NCI-H345 treated with DMSO at 0.1 percent for 48 hours (cell line): ENCODE measurements around the gene GRID1.

Source experiments
- DNase-seq: peaks from one replicate; lab custom pipeline; 2025; ENCODE audit not compliant: unreplicated experiment; lab: John Stamatoyannopoulos, UW

Gene GRID1

GRCh38 chr10:86234541-86235270, 131.9 kb downstream of the GRID1 start:
- no peak for DNase-seq

DNA sequence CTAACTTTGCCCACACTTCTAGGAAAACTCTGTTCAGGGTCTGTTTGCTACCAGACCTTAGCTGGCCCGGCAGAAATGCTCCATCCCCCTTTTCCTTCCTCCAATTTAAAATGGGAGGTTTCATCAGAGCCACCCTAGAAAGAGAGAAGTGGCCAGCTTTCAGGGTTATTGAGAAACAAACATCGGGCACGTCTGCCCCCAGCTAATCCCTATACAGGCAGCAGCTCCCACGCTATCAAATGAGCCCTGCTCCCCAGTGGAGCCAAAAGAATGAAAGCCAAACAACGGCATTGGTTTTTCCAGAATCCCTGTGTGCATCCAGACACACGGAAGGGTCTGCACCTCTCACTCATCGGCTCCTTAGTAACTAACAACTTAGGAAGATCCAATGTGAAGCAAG, 132.5 kb downstream of the GRID1 start:
- DNase-seq, result no peak

- DNase-seq, result no peak
These were observed 133.5 kb downstream of the GRID1 start for GRCh38 chr10:86233131-86233530.

DNA sequence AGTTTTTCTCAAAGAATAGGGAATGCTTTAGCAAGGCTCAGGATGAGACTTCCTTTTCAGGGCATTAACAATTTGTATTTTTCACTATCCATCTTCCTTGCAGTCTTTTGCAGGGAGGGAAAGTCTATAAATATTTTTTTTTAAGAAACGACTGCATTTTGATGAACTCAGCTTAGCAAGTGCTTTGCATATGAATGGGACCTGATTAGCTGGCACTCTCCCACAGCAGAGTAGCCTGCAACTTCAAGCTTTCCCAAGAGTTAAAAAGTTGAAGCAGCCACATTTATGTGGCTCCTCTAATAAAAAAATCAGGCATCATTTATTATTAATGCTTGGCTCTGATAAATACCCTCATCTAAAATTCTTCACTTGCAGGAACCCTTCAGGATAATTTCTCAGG, 134.0 kb downstream of the GRID1 start:
- no peak for DNase-seq

DNA sequence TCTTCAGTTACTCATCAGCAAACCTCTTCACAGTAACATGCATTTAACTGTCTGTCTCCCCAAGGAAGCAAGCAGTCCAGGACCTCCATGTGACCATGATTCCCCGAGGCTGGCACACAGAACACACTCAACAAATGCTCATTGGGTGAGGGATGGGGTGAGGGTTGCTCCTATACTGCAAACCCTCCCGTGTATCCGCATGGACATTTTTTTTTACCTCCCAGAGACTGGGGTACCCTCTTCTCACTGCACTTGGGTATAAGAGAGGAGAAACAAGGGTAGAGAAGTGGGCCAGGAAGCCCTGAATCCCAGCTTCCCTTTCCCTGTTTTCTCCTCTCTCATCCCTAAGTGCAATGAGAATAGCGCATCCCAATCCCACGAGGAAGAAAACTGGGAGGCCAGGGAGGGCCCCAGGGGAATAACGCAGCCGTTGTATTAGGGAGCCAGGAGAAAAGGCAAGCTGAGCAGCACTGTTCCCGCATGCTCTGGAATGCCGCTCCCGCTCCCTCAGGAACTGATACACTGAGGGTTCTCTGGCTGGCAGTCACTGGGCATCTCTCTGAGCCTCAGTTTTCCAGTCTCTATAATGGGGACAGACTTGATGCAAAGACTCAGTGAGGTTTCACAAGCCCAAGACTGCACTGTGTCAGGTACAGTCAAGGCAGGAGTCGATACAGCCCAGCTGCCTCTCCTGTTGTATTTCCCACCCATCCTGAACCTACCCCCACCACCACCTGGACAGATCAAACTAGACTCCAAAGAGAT, 134.6 kb downstream of the GRID1 start:
- DNase-seq, result no peak

DNA sequence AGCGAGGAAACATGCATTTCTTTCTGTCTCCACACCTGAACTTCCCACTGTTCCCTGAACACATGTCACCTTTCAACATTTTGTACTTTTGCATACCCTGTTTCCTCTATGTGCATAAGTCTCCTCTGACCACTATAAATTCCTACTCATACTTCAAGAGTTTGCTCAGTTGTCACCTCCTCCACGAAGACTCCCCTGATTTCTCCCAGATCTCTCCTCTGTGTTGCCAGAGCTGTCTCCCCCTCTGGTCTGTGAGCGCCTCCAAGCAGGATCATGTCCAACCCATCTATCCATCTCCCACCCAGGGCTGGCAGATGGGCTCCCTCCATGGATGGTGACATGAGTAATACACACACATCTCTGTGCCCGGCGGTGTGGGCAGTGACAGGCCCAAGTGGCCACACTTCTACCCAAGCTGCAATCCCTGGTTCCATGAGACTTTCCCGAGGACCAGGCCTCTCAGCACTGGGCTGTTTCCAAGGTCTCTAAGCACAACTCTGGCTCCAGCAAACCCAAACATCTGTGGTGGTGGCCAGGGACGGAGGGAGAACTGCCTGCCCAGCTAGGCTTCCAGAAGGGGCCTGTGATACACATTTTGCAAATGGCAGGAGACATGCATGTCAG, 135.9 kb downstream of the GRID1 start:
- no peak for DNase-seq

DNA sequence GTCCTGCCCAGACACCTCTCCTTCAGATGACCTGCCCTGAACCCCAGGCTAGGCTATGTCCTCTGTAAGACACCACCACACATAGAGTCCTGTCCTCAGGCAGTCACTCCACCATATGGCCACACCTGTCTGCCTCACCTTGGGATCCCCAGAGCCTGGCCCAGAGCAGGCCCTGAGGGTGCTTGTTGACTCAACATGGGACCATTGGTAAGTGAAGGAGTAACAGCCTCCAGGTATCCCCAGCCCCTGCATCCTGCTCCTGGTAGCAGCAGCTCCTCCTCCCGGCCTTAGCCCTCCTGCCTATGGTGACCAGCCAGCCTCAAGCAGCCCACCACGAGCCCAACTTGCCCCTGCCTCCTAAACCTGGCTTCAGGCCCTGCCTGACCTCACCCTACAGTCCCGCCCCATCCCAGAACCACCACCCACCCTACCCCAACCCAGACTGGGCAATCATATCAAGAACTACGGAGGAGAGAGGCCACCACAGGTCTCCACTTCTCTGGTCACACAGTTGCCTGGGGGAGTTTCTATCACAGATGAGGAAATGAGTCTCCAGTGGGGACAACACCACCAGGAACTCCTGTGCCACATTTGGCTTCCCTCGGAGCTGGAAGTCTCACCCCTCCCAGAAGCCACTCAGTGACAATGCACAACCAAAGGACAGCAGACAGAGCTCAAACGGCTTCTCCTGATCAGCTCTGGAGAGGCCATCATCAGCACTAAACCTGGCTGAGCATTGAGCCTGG, 136.6 kb downstream of the GRID1 start:
- DNase-seq, result no peak

DNA sequence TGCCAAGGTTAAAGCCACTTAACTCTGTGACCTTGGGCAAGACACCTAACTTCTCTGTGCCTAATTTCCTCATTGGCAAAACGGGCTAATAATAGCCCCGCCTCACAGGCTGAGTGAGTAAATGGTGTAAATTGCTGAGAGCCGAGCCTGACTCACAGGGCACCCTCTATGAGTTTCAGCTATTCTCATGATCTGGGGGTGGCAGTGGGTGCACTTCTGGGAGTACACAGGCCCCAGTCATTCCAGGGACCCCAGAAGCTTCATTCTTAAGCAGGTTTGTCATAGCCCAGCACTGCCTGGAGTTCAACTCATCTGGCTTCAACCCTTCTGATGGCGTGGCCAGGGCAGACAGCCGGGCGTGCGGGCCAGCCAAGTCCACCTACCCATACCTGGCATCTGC, 137.2 kb downstream of the GRID1 start:
- no peak for DNase-seq

GRCh38 chr10:86227501-86228258, 138.9 kb downstream of the GRID1 start:
- no peak for DNase-seq

DNA sequence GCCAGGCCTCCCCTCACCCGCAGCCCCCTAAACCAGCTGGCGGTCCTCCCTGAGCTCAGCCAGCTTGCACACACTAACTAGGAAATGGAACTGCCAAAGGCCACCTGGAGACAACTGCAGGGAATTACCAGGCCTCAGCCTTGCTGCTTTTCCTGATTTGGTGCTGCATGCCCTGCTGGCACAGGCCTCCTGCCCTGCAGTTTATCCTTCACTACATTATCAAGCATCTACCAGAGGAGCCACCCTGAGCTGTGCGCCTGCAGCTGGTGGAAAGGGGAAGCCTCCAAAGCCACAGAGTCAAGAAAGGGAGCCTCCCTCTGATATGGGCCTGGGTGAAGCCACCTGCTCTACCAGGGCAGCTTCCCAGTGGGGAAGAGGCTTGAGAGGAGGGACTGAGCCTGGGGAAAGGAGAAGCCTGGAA, 139.8 kb downstream of the GRID1 start:
- no peak for DNase-seq

DNA sequence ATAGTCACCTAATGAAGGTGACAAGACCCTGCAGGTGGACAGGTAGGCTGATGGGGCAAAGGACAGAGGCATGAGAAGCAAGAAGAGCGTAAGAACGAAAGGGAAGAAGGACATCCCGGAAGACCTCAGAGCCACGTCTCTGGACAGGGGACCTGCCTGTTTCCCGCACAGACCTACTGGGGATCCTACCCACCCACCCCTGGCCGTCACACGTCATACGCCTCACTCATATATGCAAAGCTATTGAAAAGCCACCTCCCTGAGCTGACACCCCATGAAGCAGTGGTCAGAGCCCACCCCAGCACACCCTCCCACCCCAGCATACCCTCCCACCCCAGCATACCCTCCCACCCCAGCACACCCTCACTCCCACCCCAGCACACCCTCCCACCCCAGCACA, 140.6 kb downstream of the GRID1 start:
- DNase-seq, result no peak

- no peak for DNase-seq
These were observed 141.4 kb downstream of the GRID1 start for GRCh38 chr10:86225103-86225782.

- DNase-seq, result no peak
These were observed 142.1 kb downstream of the GRID1 start for GRCh38 chr10:86224354-86225102.

DNA sequence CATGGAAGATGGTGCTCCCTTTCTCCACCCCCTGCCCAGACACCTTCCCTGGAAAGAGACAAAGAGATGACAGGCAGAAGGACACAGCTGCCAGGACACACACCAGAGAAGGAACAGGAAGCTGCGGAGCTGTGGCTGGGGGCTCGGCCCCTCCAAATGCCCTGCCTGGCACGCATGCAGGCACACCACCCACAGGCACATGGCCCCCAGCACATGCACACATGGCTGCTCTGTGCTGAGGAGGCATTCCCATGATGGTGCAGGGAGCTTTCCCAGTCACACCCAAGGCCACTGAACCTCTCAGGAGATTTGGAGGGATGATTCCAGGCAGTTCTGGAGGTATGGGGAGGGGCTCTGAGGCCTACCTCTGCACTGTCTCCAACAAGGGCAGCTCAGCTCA, 143.3 kb downstream of the GRID1 start:
- DNase-seq, result no peak

- no peak for DNase-seq
These were observed 143.9 kb downstream of the GRID1 start for GRCh38 chr10:86222687-86223086.

GRCh38 chr10:86222336-86222650, 144.3 kb downstream of the GRID1 start:
- DNase-seq, result no peak

DNA sequence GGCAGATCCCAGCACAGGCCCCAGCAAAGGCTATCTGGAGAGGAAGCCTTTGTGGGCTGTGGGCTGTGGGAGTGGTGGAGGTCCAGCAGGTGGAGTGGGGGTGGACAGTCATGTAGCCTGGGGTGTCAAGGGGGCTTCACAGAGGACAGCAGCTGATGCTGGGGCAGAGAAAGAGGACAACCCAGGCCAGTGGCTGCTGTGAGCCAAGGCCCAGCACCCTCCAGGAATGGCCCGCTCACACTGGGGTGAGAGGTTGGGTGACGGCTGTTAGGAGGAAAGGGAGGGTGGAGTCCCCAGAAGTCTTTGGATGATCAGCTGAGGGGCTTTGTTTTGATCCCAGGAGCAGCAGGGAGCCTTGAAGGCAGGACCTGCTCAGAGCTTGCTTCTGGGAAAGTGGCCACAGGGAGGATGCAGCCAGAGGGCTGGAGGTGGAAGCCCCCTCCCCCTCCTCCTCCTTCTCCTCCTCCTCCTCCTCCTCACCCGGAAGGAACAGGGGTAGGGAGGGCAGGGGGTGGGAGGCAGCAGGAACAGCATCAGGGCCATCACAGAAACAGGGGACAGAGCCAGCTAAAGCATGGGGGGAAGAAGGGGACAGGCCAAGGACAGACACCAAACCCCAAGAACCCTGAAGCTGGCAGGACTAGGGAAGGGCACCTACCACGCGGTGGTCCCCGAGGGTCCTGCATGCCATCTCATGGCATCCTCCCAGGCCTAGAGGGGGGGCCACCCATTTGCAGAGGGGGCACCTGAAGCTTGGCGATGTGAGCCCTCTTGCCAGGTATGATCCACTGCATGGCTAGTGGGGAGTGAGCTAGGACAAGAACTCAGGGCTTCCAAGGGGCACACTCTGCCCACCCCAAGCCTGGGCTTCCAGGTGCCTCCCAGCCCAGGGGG, 144.9 kb downstream of the GRID1 start:
- no peak for DNase-seq

DNA sequence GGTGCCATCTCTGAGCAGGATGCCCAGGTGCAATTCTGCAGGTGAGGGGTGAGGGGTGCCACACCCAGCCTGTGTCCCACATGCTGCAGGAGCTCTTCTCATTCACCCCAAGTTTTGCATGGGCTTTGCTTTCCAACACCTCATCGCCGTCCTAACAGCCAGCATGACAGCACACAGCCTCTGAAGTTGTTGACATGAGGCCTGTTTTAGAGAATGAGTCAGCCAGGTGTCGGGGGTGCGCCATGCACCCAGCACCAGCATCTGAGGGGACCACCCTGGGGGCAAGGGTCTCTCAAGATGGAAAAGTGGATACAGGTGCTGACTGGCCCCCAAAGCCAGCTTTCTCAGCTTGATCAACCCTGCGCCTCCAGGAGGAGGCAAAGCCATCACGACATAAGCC, 146.0 kb downstream of the GRID1 start:
- DNase-seq, result no peak

DNA sequence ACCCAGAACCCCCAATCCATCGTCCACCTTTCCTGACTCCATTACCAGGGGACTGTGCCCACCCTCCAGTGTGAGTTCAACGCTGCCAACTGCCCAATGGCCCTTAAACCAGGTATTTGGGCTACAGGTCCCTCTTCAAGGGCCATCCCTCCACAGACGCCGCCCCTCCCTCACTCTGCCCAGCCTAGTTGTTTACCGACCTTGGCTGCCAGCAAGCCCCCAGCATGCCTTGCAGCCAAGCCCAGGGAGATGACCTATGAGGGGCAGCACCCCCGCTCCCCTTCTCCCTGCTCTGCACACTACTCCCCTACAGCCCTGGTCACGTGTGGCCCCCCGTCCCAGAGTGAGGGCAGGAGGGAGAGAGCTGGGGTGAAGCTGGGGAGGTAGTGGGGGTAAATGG, 147.3 kb downstream of the GRID1 start:
- DNase-seq, result no peak
